SK-N-SH (cell line): ENCODE data around the gene SFI1. TPM values are rescaled to one million over a fixed set of nuclear protein-coding genes. Genes with fewer than 3 reads are reported as not detected.

ENCODE experiments used
- CTCF ChIA-PET: fragments of 300-600, 350-600 bp; formaldehyde crosslinking; extraction: SDS; loops from one replicate; lab custom pipeline; 2021; lab: Yijun Ruan, JAX
- POLR2A ChIA-PET: fragments of 350-600 bp; sonication (Branson Sonifier 250); formaldehyde crosslinking; extraction: SDS; loops from one replicate; lab custom pipeline; 2020; ENCODE audit warnings: antibody characterized with exemption, inconsistent platforms; lab: Yijun Ruan, JAX
- DNase-seq: peaks from one replicate; pipeline ENCODE4 v3.0.0; 2012
- H2AFZ ChIP-seq: fragments of 200-600 bp; sonication (generic); 2 replicates; pipeline ENCODE4 v1.8.1; 2016; ENCODE audit warnings: antibody characterized with exemption, mild to moderate bottlenecking, low read depth
- H3F3A ChIP-seq: fragments of 200-600 bp; sonication (generic); replicated peaks from 2 replicates; pipeline ENCODE3; 2016; ENCODE audit warnings: antibody characterized with exemption, mild to moderate bottlenecking; ENCODE audit not compliant: insufficient read depth
- H3K27ac ChIP-seq, 2 experiments: fragments of 200-500 bp in 1 of 2; fragments of 200-600 bp in 1 of 2; sonication (Bioruptor generic) in 1 of 2; sonication (generic), shearing (Covaris generic) in 1 of 2; 2 replicates each; pipeline versions ENCODE4 v1.5.1 to v1.6.1; 2014 to 2016; ENCODE audit warnings: low read depth in 2 of 2, inconsistent platforms in 1 of 2, low read length in 1 of 2, mild to moderate bottlenecking in 1 of 2, mixed read lengths in 1 of 2
- H3K27me3 ChIP-seq: fragments of 200-600 bp; sonication (generic), shearing (Covaris generic); 2 replicates; pipeline ENCODE4 v1.6.1; 2016; ENCODE audit warnings: mixed run types; ENCODE audit not compliant: insufficient read depth
- H3K36me3 ChIP-seq, 2 experiments: fragments of 200-500 bp in 1 of 2; fragments of 200-600 bp in 1 of 2; sonication (Bioruptor generic) in 1 of 2; sonication (generic) in 1 of 2; replicated peaks in 1 of 2; 2 replicates each; pipeline versions ENCODE3 to v1.5.1; 2014 to 2016; ENCODE audit warnings: low read length in 1 of 2, mild to moderate bottlenecking in 1 of 2; ENCODE audit not compliant: insufficient read depth in 2 of 2, control insufficient read depth in 1 of 2
- H3K4me1 ChIP-seq, 2 experiments: fragments of 200-500 bp in 1 of 2; fragments of 200-600 bp in 1 of 2; sonication (Bioruptor generic) in 1 of 2; sonication (generic), shearing (Covaris generic) in 1 of 2; 2 replicates each; pipeline versions ENCODE4 v1.5.1 to v1.6.1; 2014 to 2016; ENCODE audit warnings: low read depth in 1 of 2, low read length in 1 of 2, mixed run types in 1 of 2; ENCODE audit not compliant: insufficient read depth in 2 of 2, control insufficient read depth in 1 of 2
- H3K4me2 ChIP-seq: fragments of 200-600 bp; sonication (generic), shearing (Covaris generic); 2 replicates; pipeline ENCODE4 v1.6.1; 2017; ENCODE audit warnings: mixed run types
- H3K4me3 ChIP-seq, 2 experiments: fragments of 200-500 bp in 1 of 2; fragments of 200-600 bp in 1 of 2; sonication (Bioruptor generic) in 1 of 2; sonication (generic), shearing (Covaris generic) in 1 of 2; 2 replicates each; pipeline versions ENCODE4 v1.5.1 to v1.8.1; 2014 to 2016; ENCODE audit warnings: low read depth in 2 of 2, inconsistent platforms in 1 of 2, low read length in 1 of 2, mild to moderate bottlenecking in 1 of 2, mixed read lengths in 1 of 2, moderate library complexity in 1 of 2
- H3K79me2 ChIP-seq: fragments of 200-600 bp; sonication (generic); 2 replicates; pipeline ENCODE4 v1.8.1; 2017; ENCODE audit warnings: mild to moderate bottlenecking; ENCODE audit not compliant: insufficient read depth
- H3K9ac ChIP-seq: fragments of 200-600 bp; sonication (generic); 2 replicates; pipeline ENCODE4 v1.6.1; 2017; ENCODE audit warnings: mixed run types
- H3K9me2 ChIP-seq: fragments of 200-600 bp; sonication (generic); 2 replicates; pipeline ENCODE4 v1.6.1; 2017; ENCODE audit warnings: mixed run types
- H3K9me3 ChIP-seq: fragments of 200-600 bp; sonication (generic); 2 replicates; pipeline ENCODE4 v1.6.1; 2017; ENCODE audit warnings: mixed run types, mild to moderate bottlenecking, moderate library complexity
- H4K20me1 ChIP-seq: fragments of 200-600 bp; sonication (generic); 2 replicates; pipeline ENCODE4 v1.6.1; 2017; ENCODE audit warnings: mild to moderate bottlenecking, mixed run types; ENCODE audit not compliant: insufficient read depth
- ELF1 ChIP-seq: IDR thresholded peaks from 2 replicates; pipeline ENCODE4 v1.4.0; 2012
- EZH2phosphoT487 ChIP-seq: fragments of 200-600 bp; sonication (generic); IDR thresholded peaks from 2 replicates; pipeline ENCODE4 v1.6.1; 2017; ENCODE audit warnings: low read depth, mixed run types, mild to moderate bottlenecking, antibody characterized with exemption, moderate library complexity, borderline replicate concordance
- JUND ChIP-seq: IDR thresholded peaks from 2 replicates; pipeline ENCODE4 v1.4.0; 2012
- POLR2AphosphoS5 ChIP-seq: IDR thresholded peaks from 2 replicates; pipeline ENCODE4 v1.6.1; 2012; ENCODE audit warnings: low read depth, low read length
- RAD21 ChIP-seq: IDR thresholded peaks from 2 replicates; pipeline ENCODE4 v1.6.1; 2012; ENCODE audit warnings: mild to moderate bottlenecking, low read length
- RCOR1 ChIP-seq: fragments of 150-350 bp; IDR thresholded peaks from 2 replicates; pipeline ENCODE4 v1.6.1; 2017; ENCODE audit warnings: antibody characterized with exemption, low read length
- RFX5 ChIP-seq: IDR thresholded peaks from 2 replicates; pipeline ENCODE4 v1.6.1; 2012; ENCODE audit warnings: mild to moderate bottlenecking, improper control_type of control experiment, low read length
- TAF1 ChIP-seq: IDR thresholded peaks from 2 replicates; pipeline ENCODE4 v1.6.1; 2012; ENCODE audit warnings: low read depth, mild to moderate bottlenecking, low read length, moderate library complexity, borderline replicate concordance
- TCF12 ChIP-seq: IDR thresholded peaks from 2 replicates; pipeline ENCODE4 v1.4.0; 2012
- USF2 ChIP-seq: fragments of 150-350 bp; IDR thresholded peaks from 2 replicates; pipeline ENCODE4 v1.6.1; 2017; ENCODE audit warnings: antibody characterized with exemption, low read length, low read depth, borderline replicate concordance
- ZBTB33 ChIP-seq: IDR thresholded peaks from 2 replicates; pipeline ENCODE4 v1.4.0; 2012; ENCODE audit warnings: low read depth, borderline replicate concordance
- WGBS: methylation state at CpG from one replicate; pipeline ENCODE4 v1.1.6; 2017; ENCODE audit warnings: low lambda C conversion rate; 5-methylcytosine and 5-hydroxymethylcytosine counted together
- polyA plus RNA-seq, 3 experiments: library from polyadenylated mRNA; depleted of rRNA; stranded (reverse); fragments of >200 nt; gene quantifications; 2 replicates each; pipeline ENCODE4 v1.2.3, GENCODE V29; 2012

The SFI1 gene
- polyA plus RNA-seq, 1 of the 3 experiments (the other 2 are of a cell fraction), result 24.7 TPM

GRCh38 chr22:31615491-31615860 lies 119.1 kb downstream of the SFI1 start:
- no peaks in the 10 kb centered on the region for H3K27me3 ChIP-seq
- CTCF ChIA-PET, result interaction anchor here (1.2 to 2.9 kb wide), 4 partner anchors 12 to 54 kb away, joined by 3 to 9 read pairs (median 6); no protein-coding TSS in a partner anchor
- no peak for DNase-seq
- no peaks in the 10 kb centered on the region for H3K79me2 ChIP-seq
- H3K4me3 ChIP-seq, result no peak overlapping the region
- no peak overlapping the region for H3K9ac ChIP-seq
- TF ChIP-seq RCOR1, result no peak
- no peak for TF ChIP-seq TCF12
- no peak for TF ChIP-seq EZH2phosphoT487
- TF ChIP-seq RFX5, result no peak
- TF ChIP-seq USF2, result no peak
- TF ChIP-seq ZBTB33, result no peak
- no peak for TF ChIP-seq TAF1
- no peak for TF ChIP-seq RAD21
- TF ChIP-seq JUND, result no peak
- H3K9me2 ChIP-seq, result no peaks in the 10 kb centered on the region
- H3K4me1 ChIP-seq, result peaks cover 0 to 16% of the 10 kb centered on the region in 2 experiments; a peak in 1 of 4 replicates
- WGBS, result 100% methylated on average over 4 of the region's 4 CpGs
- H3K4me2 ChIP-seq, result no peak overlapping the region
- POLR2A ChIA-PET, result no interaction called here
- no peaks in the 10 kb centered on the region for H3F3A ChIP-seq
- peaks cover 3 to 34% of the 10 kb centered on the region in 2 experiments for H3K36me3 ChIP-seq
- H2AFZ ChIP-seq, result no peak overlapping the region
- H4K20me1 ChIP-seq, result no peaks in the 10 kb centered on the region
- no peaks in the 10 kb centered on the region for H3K9me3 ChIP-seq
- no peak overlapping the region; a peak in 1 of 4 replicates for H3K27ac ChIP-seq

- Histone ChIP-seq H3K79me2 (no peaks in the 10 kb centered on the region), H3K9me2 (no peaks in the 10 kb centered on the region), H4K20me1 (no peaks in the 10 kb centered on the region), H3K4me2 (no peak overlapping the region), H2AFZ (no peak overlapping the region), H3K27me3 (no peaks in the 10 kb centered on the region), H3K4me1 (peaks cover 0 to 12% of the 10 kb centered on the region in 2 experiments; a peak in 1 of 4 replicates), H3K9ac (no peak overlapping the region), H3K27ac (no peak overlapping the region; a peak in 1 of 4 replicates), H3K4me3 (no peak overlapping the region), H3K36me3 (peaks cover 3 to 39% of the 10 kb centered on the region in 2 experiments), H3K9me3 (no peaks in the 10 kb centered on the region), H3F3A (no peaks in the 10 kb centered on the region)
- 92% methylated on average over 3 of the region's 4 CpGs for WGBS
- CTCF ChIA-PET, result interaction anchor here (1.2 to 2.9 kb wide), 4 partner anchors 12 to 55 kb away, joined by 3 to 9 read pairs (median 6); no protein-coding TSS in a partner anchor
- POLR2A ChIA-PET, result no interaction called here
- TF ChIP-seq POLR2AphosphoS5, result 0 out of 2 replicates have a peak, but pooled peaks have one; percentile 10
- no peak for TF ChIP-seq ELF1
- no peak for DNase-seq
Measured at GRCh38 chr22:31615940-31616314, 119.6 kb downstream of the SFI1 start.
